ENCODE data around the gene C6orf120. TPM values are rescaled to one million over a fixed set of nuclear protein-coding genes. Genes with fewer than 3 reads are reported as not detected.

C6orf120 gene
- total and polyA plus RNA-seq, 9 of the 15 experiments (the other 6 are each of a cell fraction or from before 2014, with no cell fraction given), result 7.7 to 44.9 (median 34.8) TPM

- TF ChIP-seq, protein P1, sequence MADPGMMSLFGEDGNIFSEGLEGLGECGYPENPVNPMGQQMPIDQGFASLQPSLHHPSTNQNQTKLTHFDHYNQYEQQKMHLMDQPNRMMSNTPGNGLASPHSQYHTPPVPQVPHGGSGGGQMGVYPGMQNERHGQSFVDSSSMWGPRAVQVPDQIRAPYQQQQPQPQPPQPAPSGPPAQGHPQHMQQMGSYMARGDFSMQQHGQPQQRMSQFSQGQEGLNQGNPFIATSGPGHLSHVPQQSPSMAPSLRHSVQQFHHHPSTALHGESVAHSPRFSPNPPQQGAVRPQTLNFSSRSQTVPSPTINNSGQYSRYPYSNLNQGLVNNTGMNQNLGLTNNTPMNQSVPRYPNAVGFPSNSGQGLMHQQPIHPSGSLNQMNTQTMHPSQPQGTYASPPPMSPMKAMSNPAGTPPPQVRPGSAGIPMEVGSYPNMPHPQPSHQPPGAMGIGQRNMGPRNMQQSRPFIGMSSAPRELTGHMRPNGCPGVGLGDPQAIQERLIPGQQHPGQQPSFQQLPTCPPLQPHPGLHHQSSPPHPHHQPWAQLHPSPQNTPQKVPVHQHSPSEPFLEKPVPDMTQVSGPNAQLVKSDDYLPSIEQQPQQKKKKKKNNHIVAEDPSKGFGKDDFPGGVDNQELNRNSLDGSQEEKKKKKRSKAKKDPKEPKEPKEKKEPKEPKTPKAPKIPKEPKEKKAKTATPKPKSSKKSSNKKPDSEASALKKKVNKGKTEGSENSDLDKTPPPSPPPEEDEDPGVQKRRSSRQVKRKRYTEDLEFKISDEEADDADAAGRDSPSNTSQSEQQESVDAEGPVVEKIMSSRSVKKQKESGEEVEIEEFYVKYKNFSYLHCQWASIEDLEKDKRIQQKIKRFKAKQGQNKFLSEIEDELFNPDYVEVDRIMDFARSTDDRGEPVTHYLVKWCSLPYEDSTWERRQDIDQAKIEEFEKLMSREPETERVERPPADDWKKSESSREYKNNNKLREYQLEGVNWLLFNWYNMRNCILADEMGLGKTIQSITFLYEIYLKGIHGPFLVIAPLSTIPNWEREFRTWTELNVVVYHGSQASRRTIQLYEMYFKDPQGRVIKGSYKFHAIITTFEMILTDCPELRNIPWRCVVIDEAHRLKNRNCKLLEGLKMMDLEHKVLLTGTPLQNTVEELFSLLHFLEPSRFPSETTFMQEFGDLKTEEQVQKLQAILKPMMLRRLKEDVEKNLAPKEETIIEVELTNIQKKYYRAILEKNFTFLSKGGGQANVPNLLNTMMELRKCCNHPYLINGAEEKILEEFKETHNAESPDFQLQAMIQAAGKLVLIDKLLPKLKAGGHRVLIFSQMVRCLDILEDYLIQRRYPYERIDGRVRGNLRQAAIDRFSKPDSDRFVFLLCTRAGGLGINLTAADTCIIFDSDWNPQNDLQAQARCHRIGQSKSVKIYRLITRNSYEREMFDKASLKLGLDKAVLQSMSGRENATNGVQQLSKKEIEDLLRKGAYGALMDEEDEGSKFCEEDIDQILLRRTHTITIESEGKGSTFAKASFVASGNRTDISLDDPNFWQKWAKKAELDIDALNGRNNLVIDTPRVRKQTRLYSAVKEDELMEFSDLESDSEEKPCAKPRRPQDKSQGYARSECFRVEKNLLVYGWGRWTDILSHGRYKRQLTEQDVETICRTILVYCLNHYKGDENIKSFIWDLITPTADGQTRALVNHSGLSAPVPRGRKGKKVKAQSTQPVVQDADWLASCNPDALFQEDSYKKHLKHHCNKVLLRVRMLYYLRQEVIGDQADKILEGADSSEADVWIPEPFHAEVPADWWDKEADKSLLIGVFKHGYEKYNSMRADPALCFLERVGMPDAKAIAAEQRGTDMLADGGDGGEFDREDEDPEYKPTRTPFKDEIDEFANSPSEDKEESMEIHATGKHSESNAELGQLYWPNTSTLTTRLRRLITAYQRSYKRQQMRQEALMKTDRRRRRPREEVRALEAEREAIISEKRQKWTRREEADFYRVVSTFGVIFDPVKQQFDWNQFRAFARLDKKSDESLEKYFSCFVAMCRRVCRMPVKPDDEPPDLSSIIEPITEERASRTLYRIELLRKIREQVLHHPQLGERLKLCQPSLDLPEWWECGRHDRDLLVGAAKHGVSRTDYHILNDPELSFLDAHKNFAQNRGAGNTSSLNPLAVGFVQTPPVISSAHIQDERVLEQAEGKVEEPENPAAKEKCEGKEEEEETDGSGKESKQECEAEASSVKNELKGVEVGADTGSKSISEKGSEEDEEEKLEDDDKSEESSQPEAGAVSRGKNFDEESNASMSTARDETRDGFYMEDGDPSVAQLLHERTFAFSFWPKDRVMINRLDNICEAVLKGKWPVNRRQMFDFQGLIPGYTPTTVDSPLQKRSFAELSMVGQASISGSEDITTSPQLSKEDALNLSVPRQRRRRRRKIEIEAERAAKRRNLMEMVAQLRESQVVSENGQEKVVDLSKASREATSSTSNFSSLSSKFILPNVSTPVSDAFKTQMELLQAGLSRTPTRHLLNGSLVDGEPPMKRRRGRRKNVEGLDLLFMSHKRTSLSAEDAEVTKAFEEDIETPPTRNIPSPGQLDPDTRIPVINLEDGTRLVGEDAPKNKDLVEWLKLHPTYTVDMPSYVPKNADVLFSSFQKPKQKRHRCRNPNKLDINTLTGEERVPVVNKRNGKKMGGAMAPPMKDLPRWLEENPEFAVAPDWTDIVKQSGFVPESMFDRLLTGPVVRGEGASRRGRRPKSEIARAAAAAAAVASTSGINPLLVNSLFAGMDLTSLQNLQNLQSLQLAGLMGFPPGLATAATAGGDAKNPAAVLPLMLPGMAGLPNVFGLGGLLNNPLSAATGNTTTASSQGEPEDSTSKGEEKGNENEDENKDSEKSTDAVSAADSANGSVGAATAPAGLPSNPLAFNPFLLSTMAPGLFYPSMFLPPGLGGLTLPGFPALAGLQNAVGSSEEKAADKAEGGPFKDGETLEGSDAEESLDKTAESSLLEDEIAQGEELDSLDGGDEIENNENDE (IDR thresholded peaks at IDR 0.05; ENCODE audit: low read depth, low read length), result peak; percentile 20
- TF ChIP-seq C11orf30 (IDR thresholded peaks at IDR 0.05; ENCODE audit: low read depth), result peak; percentile 59
- 0 out of 4 replicates have a peak, but pooled peaks of 1 of the 2 experiments have one; percentile 28 for TF ChIP-seq FOXK2 (conservative IDR thresholded peaks at IDR 0.05 in 1 of 2, IDR thresholded peaks at IDR 0.05 in 1 of 2; ENCODE audit: low read depth in 2 of 2)
- TF ChIP-seq CEBPG (CRISPR knock-in tag; IDR thresholded peaks at IDR 0.05), result no peak
- no peak for TF ChIP-seq CEBPG (tag; conservative IDR thresholded peaks at IDR 0.05 in 1 of 2, IDR thresholded peaks at IDR 0.05 in 1 of 2)
- TF ChIP-seq ARID1B (IDR thresholded peaks at IDR 0.05), result peak; percentile 50; the same call in 1 of the 2 replicates
- TF ChIP-seq HDAC3 (IDR thresholded peaks at IDR 0.05; ENCODE audit: borderline replicate concordance, partially characterized antibody), result peak; percentile 37
- TF ChIP-seq NR2C1 (IDR thresholded peaks at IDR 0.05), result 0 out of 2 replicates have a peak, but pooled peaks have one; percentile 24
- no peak for TF ChIP-seq NR2C1 (tag; IDR thresholded peaks at IDR 0.05)
- TF ChIP-seq COPS2 (conservative IDR thresholded peaks at IDR 0.05), result no peak
- TF ChIP-seq ZNF79 (CRISPR knock-in tag; IDR thresholded peaks at IDR 0.05; ENCODE audit: low read depth), result no peak
- peak; percentile 47; the same call in 1 of the 2 replicates for TF ChIP-seq SMARCE1 (IDR thresholded peaks at IDR 0.05)
- peak; percentile 71; the same call in 1 of the 2 replicates for TF ChIP-seq L3MBTL2 (IDR thresholded peaks at IDR 0.05)
- TF ChIP-seq ZNF639 (CRISPR knock-in tag; conservative IDR thresholded peaks at IDR 0.05 in 1 of 2, IDR thresholded peaks at IDR 0.05 in 1 of 2), result no peak
These were observed 20.7 kb downstream of the C6orf120 start (continued) for GRCh38 chr6:169722362-169723199.

All from K562 (cell line).